HG03457 (cell line): Measurements from ENCODE around the gene CNTN5.
"Not testable (repeated sequence)": the region's sequence is repeated elsewhere in the genome, so short reads cannot be mapped to it uniquely, and the experiment has no call there.

Experiments
- ATAC-seq: cut with Tn5 transposase; IDR thresholded peaks from one replicate; pipeline ENCODE4 v1.9.1; 2021; ENCODE audit warnings: moderate number of reproducible peaks; ENCODE audit not compliant: unreplicated experiment

CNTN5 gene

DNA sequence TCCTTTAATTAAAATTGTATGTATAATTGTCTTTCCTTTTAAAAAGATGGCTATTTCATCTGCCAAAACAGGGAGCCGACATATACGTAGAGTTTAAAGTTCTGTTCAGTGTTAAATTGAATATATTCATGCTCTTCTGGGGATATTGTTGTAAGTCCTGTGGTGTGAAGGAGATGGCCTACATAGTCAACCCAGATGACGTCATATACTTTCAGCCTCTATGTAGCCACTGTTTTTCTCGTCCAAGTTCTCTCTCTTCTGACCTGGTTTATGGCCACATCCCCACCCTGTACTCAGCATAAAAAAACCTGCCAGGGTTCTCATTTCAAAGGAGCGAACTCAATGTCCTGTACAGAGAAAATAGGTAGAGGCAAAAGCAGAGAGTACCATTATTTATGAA lies 1156.9 kb downstream of the CNTN5 start:
- ATAC-seq: no peak

GRCh38 chr11:100182350-100182749 lies 1161.6 kb downstream of the CNTN5 start:
- ATAC-seq: no peak

DNA sequence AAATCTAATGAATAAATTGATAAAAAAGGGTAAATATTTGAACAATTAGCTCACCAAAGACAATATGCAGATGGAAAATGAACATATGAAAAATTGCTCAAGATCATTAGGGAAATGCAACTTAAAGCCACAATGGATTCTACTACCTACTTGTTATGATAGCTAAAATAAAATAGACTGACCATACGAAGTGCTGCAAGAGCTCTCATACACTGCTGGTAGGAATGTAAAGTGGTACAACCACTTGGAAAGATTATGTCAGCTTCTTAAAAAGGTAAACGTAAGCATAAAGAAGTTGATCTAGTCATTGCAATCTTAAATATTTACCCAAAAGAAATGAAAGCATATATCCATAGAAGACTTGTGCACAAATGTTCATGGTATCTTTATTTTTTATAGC lies 1162.2 kb downstream of the CNTN5 start:
- no peak for ATAC-seq

DNA sequence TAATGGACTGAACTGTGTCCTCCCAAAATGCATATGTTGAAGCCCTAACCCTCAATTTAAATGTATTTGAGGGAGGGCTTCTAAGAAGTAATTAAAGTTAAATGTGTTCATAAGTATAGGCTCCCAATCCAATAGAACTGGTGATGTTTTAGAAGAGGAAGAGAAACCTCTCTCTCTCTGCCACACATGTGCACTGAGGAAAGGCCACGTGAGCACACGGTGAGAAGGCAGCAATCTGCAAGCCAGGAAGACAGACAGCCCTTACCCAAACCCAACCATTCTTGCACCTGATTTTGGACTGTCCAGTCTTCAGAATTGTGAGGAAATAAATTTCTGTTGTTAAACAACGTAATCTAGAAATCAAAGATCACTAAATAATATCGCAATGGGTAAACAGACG lies 1164.8 kb downstream of the CNTN5 start:
- no peak for ATAC-seq

GRCh38 chr11:100188137-100188783 lies 1167.5 kb downstream of the CNTN5 start:
- ATAC-seq: no peak

- no peak for ATAC-seq
These were observed 1169.6 kb downstream of the CNTN5 start for GRCh38 chr11:100190395-100190794.

DNA sequence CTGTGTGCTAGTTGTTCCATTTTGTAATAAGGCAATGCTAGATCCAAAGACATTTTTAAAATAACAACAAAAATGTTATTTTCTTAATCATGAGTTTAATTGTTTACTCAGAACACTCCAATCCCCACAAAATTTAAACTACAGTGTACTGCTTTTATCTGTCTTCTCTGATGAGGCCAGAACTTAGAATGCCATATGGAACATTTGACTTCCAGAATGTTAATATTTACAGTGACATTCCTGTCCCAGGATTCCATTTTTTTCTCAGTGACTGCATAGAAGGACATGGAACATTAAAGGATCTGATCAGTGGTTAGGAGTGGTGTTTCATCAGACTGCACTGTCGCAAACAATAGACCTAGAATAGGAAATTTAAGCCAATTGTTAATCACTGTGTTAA lies 1171.4 kb downstream of the CNTN5 start:
- ATAC-seq: no peak

- ATAC-seq: no peak
These were observed 1183.0 kb downstream of the CNTN5 start for GRCh38 chr11:100203789-100204188.

DNA sequence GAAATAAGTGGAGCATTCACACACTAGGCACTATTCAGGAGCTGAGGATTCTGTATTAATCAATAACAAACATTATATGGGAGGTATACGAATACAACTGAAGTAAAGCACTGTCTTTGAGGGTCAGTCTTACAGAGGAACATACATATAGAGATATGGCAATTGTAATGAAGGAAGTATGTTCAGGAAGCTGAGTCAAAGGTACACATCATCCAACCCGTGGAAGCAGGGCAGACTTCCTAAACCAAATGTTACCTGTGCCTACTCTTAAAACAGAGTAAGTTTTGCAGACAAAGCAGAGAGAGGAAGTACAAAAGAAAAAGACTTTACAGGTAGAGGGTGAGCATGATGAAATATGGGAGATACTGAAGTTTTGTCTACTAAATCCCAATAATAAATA lies 1185.2 kb downstream of the CNTN5 start:
- ATAC-seq: no peak

DNA sequence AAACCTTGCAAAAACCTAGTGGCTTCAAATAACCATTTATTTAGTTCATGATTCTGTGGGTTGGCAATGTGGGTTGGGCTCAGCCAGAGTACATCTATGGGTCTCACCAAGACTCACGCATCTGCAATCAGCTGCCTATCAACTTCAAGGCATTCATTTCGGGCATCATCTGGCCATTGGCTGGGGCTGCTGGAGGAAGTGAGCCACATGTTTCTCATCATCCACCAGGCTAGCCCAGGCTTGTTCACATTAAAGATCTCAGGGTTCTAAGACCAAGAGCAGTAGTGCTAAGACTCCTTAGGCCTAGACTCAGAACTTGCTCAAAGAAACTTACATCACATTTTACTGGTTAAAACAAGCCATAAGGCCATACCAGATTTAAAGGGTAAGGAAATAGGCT lies 1187.5 kb downstream of the CNTN5 start:
- ATAC-seq: no peak

GRCh38 chr11:100214791-100215190 lies 1194.0 kb downstream of the CNTN5 start:
- no peak for ATAC-seq

DNA sequence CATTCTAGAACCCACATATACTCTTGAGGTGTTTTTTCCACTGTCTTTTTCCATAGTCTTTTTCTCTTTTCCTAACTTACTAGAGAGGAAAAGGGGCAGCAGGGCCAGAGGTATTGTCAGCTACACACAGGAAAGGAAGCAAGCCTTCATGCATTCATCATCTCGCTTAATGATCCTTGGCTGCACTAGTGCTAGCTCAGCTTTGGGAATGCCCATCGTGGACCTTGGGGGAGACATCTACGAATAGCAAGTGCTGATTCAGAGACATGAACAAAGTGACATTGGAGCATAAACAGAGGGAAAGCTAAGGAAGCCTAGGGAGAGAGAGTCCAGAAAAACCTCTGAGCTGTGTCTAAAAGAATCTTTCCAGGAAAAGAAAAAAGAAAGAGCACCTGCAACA lies 1200.1 kb downstream of the CNTN5 start:
- ATAC-seq: no peak

GRCh38 chr11:100221791-100222190 lies 1201.0 kb downstream of the CNTN5 start:
- ATAC-seq: no peak

GRCh38 chr11:100224541-100225034 lies 1203.8 kb downstream of the CNTN5 start:
- ATAC-seq: no peak

GRCh38 chr11:100229086-100229485 lies 1208.3 kb downstream of the CNTN5 start:
- no peak for ATAC-seq

- no peak for ATAC-seq
These were observed 1211.3 kb downstream of the CNTN5 start for GRCh38 chr11:100232006-100232405.

GRCh38 chr11:100235085-100235484 lies 1214.3 kb downstream of the CNTN5 start:
- ATAC-seq: no peak

DNA sequence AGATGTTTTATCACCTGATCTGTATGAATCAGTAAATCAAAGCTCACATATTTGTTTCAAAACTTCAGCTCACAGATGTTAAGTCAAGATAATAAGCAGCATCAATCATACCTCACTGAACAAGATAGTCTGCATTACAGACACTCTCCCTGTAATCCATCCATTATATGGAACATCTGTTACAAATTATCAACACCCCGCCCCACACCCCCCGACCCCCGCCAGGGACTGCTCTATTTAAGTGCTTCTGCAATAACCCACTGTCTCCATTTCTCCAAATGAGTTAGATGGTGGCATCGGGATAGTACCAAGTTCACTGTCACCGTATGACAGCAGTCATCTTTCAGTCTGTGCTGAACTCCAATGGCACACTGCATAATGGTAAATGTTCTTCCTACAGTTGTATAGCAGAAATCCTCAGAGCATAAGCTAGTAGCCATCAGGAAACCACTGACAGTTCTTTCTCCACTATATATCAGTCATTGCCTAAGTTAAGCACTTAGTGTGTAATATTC lies 1219.3 kb downstream of the CNTN5 start:
- ATAC-seq: no peak

DNA sequence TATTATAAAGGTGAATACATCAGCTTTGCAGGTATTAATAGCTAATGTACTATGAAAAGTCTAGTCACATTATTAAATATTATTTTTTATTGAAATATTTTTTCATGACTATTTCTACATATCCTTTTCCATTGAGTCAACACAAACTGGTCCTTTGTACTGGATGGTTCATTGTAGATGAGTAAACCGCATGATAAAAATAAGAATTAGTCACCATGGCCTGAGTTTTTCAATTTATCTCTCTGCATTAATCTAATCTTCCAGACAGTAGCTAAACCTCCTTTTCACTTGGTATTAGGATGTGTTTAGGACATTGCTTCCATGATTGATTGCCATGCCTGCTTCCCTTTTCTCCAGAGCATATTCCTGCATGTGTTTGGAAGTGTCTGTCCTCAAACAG lies 1227.0 kb downstream of the CNTN5 start:
- no peak for ATAC-seq

DNA sequence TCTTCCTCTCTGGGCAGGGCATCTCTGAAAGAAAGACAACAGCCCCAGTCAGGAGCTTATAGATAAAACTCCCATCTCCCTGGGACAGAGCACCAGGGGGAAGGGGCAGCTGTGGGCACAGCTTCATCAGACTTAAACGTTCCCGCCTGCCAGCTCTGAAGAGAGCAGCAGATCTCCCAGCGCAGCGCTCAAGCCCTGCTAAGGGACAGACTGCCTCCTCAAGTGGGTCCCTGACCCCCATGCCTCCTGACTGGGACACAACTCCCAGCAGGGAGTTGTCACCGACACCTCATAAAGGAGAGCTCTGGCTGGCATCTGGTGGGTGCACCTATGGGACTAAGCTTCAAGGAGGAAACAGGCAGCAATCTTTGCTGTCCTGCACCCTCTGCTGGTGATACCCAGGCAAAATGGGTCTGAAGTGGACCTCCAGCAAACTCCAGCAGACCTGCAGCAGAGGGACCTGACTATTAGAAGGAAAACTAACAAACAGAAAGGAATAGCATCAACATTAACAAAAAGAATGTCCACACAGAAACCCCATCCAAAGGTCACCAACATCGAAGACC lies 1236.6 kb downstream of the CNTN5 start:
- ATAC-seq: not testable (repeated sequence)

GRCh38 chr11:100269516-100269915 lies 1248.8 kb downstream of the CNTN5 start:
- no peak for ATAC-seq

DNA sequence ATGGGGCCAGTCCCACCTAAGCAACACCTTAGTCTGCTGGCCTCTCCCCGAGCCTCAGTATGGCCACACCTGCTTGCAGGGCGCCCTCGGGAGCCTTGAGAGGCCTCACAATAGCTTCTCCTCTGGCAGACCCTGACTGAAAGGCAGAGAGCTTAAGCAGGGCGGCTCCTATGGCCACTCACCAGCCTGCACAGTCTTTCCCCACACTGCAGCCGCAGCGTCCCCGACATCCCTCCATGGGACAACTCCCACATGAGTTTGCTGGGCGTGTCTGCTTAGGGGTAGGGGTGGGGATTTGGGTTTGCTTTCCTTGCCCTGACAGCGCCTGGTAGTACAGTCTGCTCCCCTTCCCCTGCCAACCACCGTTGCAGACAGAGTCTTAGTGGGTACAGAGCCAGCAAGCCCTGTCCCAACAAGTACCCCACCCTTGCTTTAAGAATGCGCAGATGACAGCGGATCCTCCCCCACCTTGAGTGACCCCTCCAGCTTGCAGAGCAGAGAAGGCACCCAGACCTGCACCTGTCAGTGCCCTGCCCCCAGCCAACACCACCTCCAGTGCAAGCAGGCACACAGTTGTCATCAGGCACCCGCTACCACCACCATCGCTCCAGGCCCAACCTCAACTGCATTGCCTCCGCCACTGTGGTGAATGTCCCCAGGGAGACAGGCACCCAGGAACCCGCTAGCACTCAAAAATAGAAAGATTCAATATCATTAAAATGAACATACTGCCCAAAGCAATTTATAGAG lies 1252.5 kb downstream of the CNTN5 start:
- ATAC-seq: no peak
